ENCODE results near the gene SEC22A.

DNA sequence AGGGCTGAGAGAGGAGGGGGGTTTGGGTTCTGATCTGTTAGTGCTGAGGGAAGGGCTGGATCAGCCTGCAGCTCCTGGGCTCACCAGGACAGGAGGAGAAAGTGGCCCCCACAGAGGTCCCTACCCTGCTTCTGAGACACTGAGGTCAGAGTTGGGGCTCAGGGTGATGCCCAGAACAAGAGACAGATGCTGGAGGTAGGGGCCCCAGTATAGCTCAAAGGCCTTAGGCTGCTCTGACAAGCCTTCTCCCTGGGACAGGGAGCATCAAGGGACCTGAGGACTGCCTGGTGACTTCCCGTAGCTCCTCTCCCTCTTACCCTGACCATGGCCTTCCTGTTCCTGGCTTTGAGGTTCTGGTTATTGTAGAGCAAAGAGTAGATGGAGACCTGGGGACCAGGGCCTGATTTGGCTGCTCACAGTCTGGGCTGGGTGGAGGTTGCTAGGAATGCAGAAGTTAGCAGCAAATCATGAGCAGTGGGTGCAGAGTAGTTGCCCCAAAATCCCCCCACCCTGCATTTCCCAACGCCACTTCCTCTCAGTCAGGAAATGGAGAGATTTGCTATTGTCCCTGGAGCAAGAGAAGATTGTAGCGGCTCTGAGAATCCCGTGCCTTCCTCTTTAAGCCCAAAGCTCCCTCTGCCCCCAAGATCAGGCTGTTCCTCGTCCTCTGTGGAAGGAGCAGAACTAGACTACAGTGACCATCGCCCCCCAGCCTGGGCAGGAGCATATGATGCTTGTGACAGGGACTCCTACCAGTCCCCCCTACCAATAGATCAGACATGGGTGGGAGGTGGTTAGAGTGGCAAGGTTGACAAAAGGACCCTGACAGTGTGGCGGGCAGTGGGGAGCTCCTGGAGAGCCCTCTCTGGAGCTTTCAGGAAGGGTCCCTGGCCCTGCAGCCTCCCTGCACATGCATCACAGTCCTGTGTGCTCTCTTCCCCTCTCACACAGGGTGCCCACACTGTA is 47.4 kb upstream of the SEC22A start:
- TF ChIP-seq, protein P1, sequence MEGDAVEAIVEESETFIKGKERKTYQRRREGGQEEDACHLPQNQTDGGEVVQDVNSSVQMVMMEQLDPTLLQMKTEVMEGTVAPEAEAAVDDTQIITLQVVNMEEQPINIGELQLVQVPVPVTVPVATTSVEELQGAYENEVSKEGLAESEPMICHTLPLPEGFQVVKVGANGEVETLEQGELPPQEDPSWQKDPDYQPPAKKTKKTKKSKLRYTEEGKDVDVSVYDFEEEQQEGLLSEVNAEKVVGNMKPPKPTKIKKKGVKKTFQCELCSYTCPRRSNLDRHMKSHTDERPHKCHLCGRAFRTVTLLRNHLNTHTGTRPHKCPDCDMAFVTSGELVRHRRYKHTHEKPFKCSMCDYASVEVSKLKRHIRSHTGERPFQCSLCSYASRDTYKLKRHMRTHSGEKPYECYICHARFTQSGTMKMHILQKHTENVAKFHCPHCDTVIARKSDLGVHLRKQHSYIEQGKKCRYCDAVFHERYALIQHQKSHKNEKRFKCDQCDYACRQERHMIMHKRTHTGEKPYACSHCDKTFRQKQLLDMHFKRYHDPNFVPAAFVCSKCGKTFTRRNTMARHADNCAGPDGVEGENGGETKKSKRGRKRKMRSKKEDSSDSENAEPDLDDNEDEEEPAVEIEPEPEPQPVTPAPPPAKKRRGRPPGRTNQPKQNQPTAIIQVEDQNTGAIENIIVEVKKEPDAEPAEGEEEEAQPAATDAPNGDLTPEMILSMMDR (IDR thresholded peaks at IDR 0.05), result no peak
- TF ChIP-seq POLR2A (IDR thresholded peaks at IDR 0.05), result no peak
- TF ChIP-seq POLR2AphosphoS5 (IDR thresholded peaks at IDR 0.05), result no peak
